Cardiac fibroblast (primary cell): Measurements from ENCODE around the gene ZNF765.
"Not testable (repeated sequence)": the region's sequence is repeated elsewhere in the genome, so short reads cannot be mapped to it uniquely, and the experiment has no call there.

Experiments
- DNase-seq, 2 donors: peaks; one replicate each; pipeline versions ENCODE4 v3.0.0 to v3.0.0-alpha.2; 2010; ENCODE audit warnings: low read depth in 2 of 2
- H3K4me3 ChIP-seq, 2 donors: replicated peaks in 1 of 2; 1 replicate in 1 of 2; 2 replicates in 1 of 2; pipeline ENCODE4 v1.5.1; 2011; ENCODE audit warnings: low read depth in 2 of 2, low read length in 2 of 2, mild to moderate bottlenecking in 2 of 2, moderate library complexity in 1 of 2
- CTCF ChIP-seq: IDR thresholded peaks from one replicate; pipeline ENCODE4 v1.5.1; 2011; ENCODE audit warnings: low read depth, mild to moderate bottlenecking, low read length, inconsistent platforms

ZNF765 gene

GRCh38 chr19:53389978-53390377 is 5.0 kb upstream of the ZNF765 start:
- no peak for TF ChIP-seq CTCF
- no peak overlapping the region for H3K4me3 ChIP-seq
- no peak for DNase-seq

- DNase-seq = no peak
- H3K4me3 ChIP-seq = peak overlapping the region; percentile 66 to 80
- TF ChIP-seq CTCF = no peak
Observed at GRCh38 chr19:53394522-53394973, 401 bp upstream of the ZNF765 start.

- peak in 1 of 2 donors; percentile 3 for DNase-seq
Observed at GRCh38 chr19:53395840-53396524, 1.0 kb downstream of the ZNF765 start.

GRCh38 chr19:53396525-53396868 is 1.5 kb downstream of the ZNF765 start:
- H3K4me3 ChIP-seq = peak overlapping the region in 1 of 2 donors; percentile 66
- TF ChIP-seq CTCF = no peak
- DNase-seq = no peak

More at GRCh38 chr19:53395840-53396524, 1.0 kb downstream of the ZNF765 start:
- peak overlapping the region; percentile 66 to 80 for H3K4me3 ChIP-seq

GRCh38 chr19:53397918-53398317 is 3.0 kb downstream of the ZNF765 start:
- not testable (repeated sequence) for H3K4me3 ChIP-seq, DNase-seq

GRCh38 chr19:53409505-53410204 is 14.7 kb downstream of the ZNF765 start:
- TF ChIP-seq CTCF = no peak
- no peak overlapping the region for H3K4me3 ChIP-seq
- DNase-seq = no peak

- H3K4me3 ChIP-seq, DNase-seq: not testable (repeated sequence)
Observed at GRCh38 chr19:53420520-53421315, 25.8 kb downstream of the ZNF765 start.

GRCh38 chr19:53422551-53422950 is 27.6 kb downstream of the ZNF765 start:
- TF ChIP-seq CTCF = no peak

GRCh38 chr19:53423074-53423473 is 28.1 kb downstream of the ZNF765 start:
- H3K4me3 ChIP-seq, DNase-seq: not testable (repeated sequence)

More at GRCh38 chr19:53422551-53422950, 27.6 kb downstream of the ZNF765 start:
- H3K4me3 ChIP-seq = no peak overlapping the region
- DNase-seq = no peak

- H3K4me3 ChIP-seq = not testable (repeated sequence)
- peak in 1 of 2 donors; percentile 28 for DNase-seq
Observed at GRCh38 chr19:53423680-53424079, 28.7 kb downstream of the ZNF765 start.
